ENCODE results near the gene EHD2. TPM values are rescaled to one million over a fixed set of nuclear protein-coding genes. Genes with fewer than 3 reads are reported as not detected.

EHD2 gene
- total and polyA plus RNA-seq, 2 of the 4 experiments (the other 2 are of a cell fraction), result 35.3 to 181 TPM

GRCh38 chr19:47755762-47756626 is 42.8 kb downstream of the EHD2 start:
- H3K27ac ChIP-seq (ENCODE audit: insufficient read depth, low read length), result no peak overlapping the region
- WGBS, 2 experiments (ENCODE audit: extremely low coverage in 2 of 2, insufficient read length in 1 of 2), result 92% methylated on average over 18 of the region's 28 CpGs; no CpG with 5 or more reads in 1 of the 2 experiments
- no peak overlapping the region for H4K5ac ChIP-seq (ENCODE audit: low read depth, low read length)
- no peaks in the 10 kb centered on the region for H3K4me1 ChIP-seq (ENCODE audit: control insufficient read depth, insufficient read depth, low read length)
- H2AK5ac ChIP-seq (ENCODE audit: low read depth, low read length), result no peak overlapping the region
- H3K9ac ChIP-seq (ENCODE audit: low read depth, low read length), result no peak overlapping the region
- no peak overlapping the region for H2AFZ ChIP-seq (replicated peaks; ENCODE audit: low read length, poor library complexity)
- no peaks in the 10 kb centered on the region for H3K27me3 ChIP-seq (ENCODE audit: control insufficient read depth, insufficient read depth, low read length)
- no peak overlapping the region for H3K23ac ChIP-seq (ENCODE audit: low read depth, low read length)
- intact Hi-C loops (cut with micrococcal nuclease), result no loop called here
- no peaks in the 10 kb centered on the region for H3K9me1 ChIP-seq (ENCODE audit: insufficient read depth, low read length)
- H3K4ac ChIP-seq (ENCODE audit: low read depth, low read length), result no peak overlapping the region
- ChIA-PET CTCF (no interaction called here), POLR2A (ENCODE audit: unreplicated experiment) (no interaction called here)
- H2BK120ac ChIP-seq (ENCODE audit: low read depth, low read length), result no peak overlapping the region
- H2BK20ac ChIP-seq (ENCODE audit: low read depth, low read length), result no peak overlapping the region
- peaks cover 4 to 6% of the 10 kb centered on the region in 2 experiments; a peak in 2 of 4 replicates for H3K79me1 ChIP-seq (ENCODE audit: low read depth in 1 of 2, low read length in 2 of 2)
- in situ Hi-C loops (cut with MboI; ENCODE audit: low sequenced_read_pairs), result no loop called here
- H3K4me3 ChIP-seq (ENCODE audit: insufficient read depth, low read depth, low read length), result no peak overlapping the region
- dilution Hi-C loops (cut with HindIII; ENCODE audit: low sequenced_read_pairs, unreplicated experiment), result no loop called here
- no peak overlapping the region for H4K8ac ChIP-seq (ENCODE audit: low read depth in 2 of 2, low read length in 2 of 2)
- no peak overlapping the region for H4K91ac ChIP-seq (ENCODE audit: insufficient read depth, low read depth, low read length)
- no peak overlapping the region for H3K56ac ChIP-seq (ENCODE audit: extremely low read depth, insufficient read depth, low read length)
- no peak overlapping the region for H2BK5ac ChIP-seq (ENCODE audit: low read depth, low read length, poor library complexity, severe bottlenecking)
- ATAC-seq (ENCODE audit: low read depth) (no peak), DNase-seq (no peak)
- TF ChIP-seq CEBPB (IDR thresholded peaks at IDR 0.05; ENCODE audit: low read depth, low read length) (no peak), NFE2L2 (IDR thresholded peaks at IDR 0.05; ENCODE audit: low read depth, low read length) (no peak), MAFK (IDR thresholded peaks at IDR 0.05; ENCODE audit: low read depth, low read length) (no peak), MAZ (IDR thresholded peaks at IDR 0.05; ENCODE audit: borderline replicate concordance, low read depth, low read length) (no peak), RAD21 (IDR thresholded peaks at IDR 0.05; ENCODE audit: low read length) (no peak)
- peaks cover 73% of the 10 kb centered on the region for H3K36me3 ChIP-seq (ENCODE audit: control insufficient read depth, insufficient read depth, low read length)
- H3K4me2 ChIP-seq (ENCODE audit: low read depth, low read length), result no peak overlapping the region
- no peaks in the 10 kb centered on the region for H3K9me3 ChIP-seq (ENCODE audit: control insufficient read depth, insufficient read depth, low read length)
- no TSS peak for BruUV-seq (replicated peaks)
- H4K20me1 ChIP-seq (ENCODE audit: insufficient read depth, low read length), result peaks cover 5% of the 10 kb centered on the region
- H2AK9ac ChIP-seq (replicated peaks; ENCODE audit: low read depth, low read length, poor library complexity), result no peak overlapping the region
- H2BK15ac ChIP-seq (ENCODE audit: low read depth, low read length), result no peak overlapping the region
- H3K18ac ChIP-seq (ENCODE audit: low read depth, low read length), result no peak overlapping the region
- no peak overlapping the region for H3K14ac ChIP-seq (replicated peaks; ENCODE audit: low read depth, low read length)

Measured in IMR-90 (cell line).